ENCODE measurements around the gene IDH3B.
"Not testable (repeated sequence)": the region's sequence is repeated elsewhere in the genome, so short reads cannot be mapped to it uniquely, and the experiment has no call there.

The IDH3B gene

DNA sequence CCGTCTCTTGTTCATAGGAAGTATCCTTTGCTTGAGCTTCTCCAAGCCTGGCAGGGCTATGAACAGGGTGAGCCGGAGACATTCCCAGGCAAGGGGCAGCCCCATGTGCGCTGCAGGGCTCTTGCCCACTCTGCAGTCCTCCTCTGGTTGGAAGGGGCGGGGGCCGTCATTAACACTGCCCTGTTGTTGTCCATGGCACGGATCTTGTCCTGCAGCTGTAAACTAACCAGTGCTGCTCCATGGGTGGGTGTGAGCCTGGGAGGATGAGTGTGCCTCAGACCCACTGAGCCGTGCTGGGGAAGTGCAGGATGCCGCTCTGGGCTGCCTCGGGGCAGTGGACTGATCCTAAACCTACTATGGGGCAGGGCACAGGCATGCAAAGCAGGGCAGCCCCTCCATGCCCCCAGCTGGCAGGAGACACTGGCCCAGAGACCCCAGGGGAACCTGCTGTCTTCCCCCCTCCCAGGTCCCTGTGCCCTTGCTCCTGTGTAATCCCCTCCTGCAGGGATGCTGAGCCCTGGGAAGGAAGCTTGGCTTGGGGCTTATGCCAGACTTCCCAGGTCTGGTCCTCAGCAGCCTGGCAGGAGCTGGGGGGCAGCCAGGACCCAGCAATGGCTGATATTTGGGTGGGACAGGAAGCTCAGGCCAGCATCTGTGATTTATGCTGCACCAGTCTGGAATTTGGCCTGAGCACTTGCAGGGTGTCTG, 37.1 kb upstream of the IDH3B start:
- Histone ChIP-seq H3K4me1 (ENCODE audit: control insufficient read depth, low read depth, low read length) (peaks cover 21% of the 10 kb centered on the region), H3K9me3 (ENCODE audit: control insufficient read depth, low read depth, low read length) (no peaks in the 10 kb centered on the region), H3K27me3 (ENCODE audit: control insufficient read depth, insufficient read depth, low read length) (peaks cover 51% of the 10 kb centered on the region), H3K9ac (ENCODE audit: low read length) (no peak overlapping the region), H3K36me3 (ENCODE audit: control insufficient read depth, low read depth, low read length) (no peaks in the 10 kb centered on the region), H3K4me3 (ENCODE audit: low read length) (no peak overlapping the region), H3K27ac (ENCODE audit: low read length) (no peak overlapping the region)

DNA sequence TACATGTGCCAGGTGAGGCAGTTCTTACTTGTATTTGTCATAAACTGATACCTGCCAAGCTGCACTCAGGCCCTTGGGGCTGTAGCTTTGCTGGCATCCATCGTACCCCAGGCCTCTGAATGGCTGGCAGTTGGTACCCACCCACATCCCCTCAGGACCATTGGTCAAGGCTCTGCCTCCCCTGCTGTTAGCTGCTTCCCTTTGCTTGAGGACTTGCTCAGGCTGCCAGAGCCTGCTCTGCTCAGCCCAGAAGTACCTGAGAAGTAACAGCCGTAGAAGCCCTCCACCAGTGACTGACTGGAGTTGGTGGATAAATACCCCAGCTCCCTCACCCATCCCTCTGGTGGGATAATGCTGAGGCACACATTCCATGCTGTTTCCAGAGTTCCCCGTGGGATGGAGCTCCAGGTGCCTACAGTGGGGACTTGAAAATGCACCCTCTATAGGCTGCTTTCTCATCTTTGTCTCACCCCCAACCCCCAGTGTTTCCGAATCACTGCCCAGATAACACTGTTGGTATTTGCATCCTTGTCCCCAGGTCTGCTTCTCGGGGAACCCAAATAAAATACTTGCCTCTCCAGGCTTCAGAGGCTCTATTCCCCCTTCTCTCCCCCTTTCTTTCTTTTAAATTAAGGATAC, 35.9 kb upstream of the IDH3B start:
- Histone ChIP-seq H3K36me3 (ENCODE audit: control insufficient read depth, low read depth, low read length) (no peaks in the 10 kb centered on the region), H3K27ac (ENCODE audit: low read length) (no peak overlapping the region), H3K27me3 (ENCODE audit: control insufficient read depth, insufficient read depth, low read length) (peaks cover 59% of the 10 kb centered on the region), H3K4me1 (ENCODE audit: control insufficient read depth, low read depth, low read length) (peaks cover 19% of the 10 kb centered on the region), H3K9ac (ENCODE audit: low read length) (no peak overlapping the region), H3K9me3 (ENCODE audit: control insufficient read depth, low read depth, low read length) (no peaks in the 10 kb centered on the region), H3K4me3 (ENCODE audit: low read length) (no peak overlapping the region)

DNA sequence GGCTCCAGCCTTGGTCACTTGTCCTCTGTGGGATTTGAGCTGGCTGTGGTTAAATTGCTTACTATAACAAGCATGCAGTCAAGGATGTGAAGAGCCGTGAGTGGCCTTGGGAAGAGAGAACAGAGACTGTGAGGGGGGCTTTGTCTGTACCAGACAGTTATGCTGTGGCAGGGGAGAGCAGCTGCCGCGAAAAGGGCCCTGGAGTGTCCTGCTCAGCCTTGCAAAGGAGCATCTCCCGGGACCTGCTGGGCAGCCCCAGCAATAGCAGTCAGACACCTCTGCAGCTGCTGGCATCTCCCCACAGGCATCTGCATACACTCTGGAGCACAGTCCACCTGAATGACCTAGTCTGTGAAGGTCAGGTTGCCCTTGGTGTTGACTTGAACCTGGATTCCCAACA, 34.9 kb upstream of the IDH3B start:
- Histone ChIP-seq H3K36me3 (ENCODE audit: control insufficient read depth, low read depth, low read length) (no peaks in the 10 kb centered on the region), H3K27ac (ENCODE audit: low read length) (no peak overlapping the region), H3K9me3 (ENCODE audit: control insufficient read depth, low read depth, low read length) (no peaks in the 10 kb centered on the region), H3K4me3 (ENCODE audit: low read length) (no peak overlapping the region), H3K9ac (ENCODE audit: low read length) (no peak overlapping the region), H3K27me3 (ENCODE audit: control insufficient read depth, insufficient read depth, low read length) (peaks cover 61% of the 10 kb centered on the region), H3K4me1 (ENCODE audit: control insufficient read depth, low read depth, low read length) (peaks cover 24% of the 10 kb centered on the region)

DNA sequence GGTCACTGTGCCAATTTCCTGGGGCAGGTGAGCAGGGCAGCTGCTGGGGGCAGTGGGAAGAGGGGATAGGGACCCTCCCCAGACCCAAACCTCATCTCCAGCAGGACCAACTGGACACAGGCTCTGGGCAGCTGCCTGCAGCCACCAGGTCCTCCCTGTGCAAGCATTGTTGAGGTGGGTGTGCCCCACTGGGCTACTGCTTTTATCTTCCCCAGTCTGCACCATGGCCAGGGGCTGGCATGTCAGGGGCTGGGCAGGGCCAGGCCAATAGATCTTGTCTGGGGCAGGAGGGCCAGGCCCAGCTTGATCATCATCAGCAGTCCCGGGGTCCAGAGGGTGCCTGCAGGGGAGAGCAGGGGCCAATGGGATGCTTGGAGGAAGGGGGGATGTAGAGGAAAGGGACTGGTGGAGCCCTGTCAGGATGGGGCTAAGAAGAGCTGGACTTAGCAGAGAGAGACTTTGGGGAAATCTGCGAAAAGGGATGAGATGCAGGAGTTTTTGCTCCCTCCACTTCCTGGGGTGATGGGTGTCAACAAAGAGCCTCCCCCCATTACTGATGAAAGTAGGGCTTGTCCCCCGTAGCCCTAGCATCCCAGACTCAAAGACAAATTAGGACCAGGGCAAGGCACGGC, 34.3 kb upstream of the IDH3B start:
- H3K36me3 ChIP-seq (ENCODE audit: control insufficient read depth, low read depth, low read length) = no peaks in the 10 kb centered on the region
- H3K27me3 ChIP-seq (ENCODE audit: control insufficient read depth, insufficient read depth, low read length) = peaks cover 67% of the 10 kb centered on the region
- H3K4me3 ChIP-seq (ENCODE audit: low read length) = no peak overlapping the region
- no peaks in the 10 kb centered on the region for H3K9me3 ChIP-seq (ENCODE audit: control insufficient read depth, low read depth, low read length)
- no peak overlapping the region for H3K9ac ChIP-seq (ENCODE audit: low read length)
- H3K27ac ChIP-seq (ENCODE audit: low read length) = no peak overlapping the region
- H3K4me1 ChIP-seq (ENCODE audit: control insufficient read depth, low read depth, low read length) = peaks cover 24% of the 10 kb centered on the region

DNA sequence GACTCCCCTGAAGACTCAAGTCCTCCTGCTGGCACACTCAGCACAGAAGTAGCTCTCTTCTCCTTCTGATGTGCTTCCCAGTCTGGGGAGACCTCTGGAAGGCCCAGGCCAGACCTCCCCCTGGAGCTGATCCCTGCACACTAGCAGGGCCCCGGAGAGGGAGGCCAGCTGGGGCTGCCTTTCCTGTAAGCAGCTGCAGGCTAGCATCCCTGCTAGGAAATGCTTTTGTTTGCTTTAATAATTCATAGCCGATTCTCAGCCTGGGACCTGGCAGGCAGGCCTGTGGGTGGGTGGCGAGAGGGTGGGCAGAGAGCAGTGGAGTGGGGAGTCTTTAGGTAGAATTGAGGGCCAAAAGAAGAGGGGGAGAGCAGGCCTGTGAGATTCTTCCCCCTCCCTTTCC, 33.8 kb upstream of the IDH3B start:
- H3K4me3 ChIP-seq (ENCODE audit: low read length) = no peak overlapping the region
- no peak overlapping the region for H3K27ac ChIP-seq (ENCODE audit: low read length)
- no peak overlapping the region for H3K9ac ChIP-seq (ENCODE audit: low read length)
- H3K27me3 ChIP-seq (ENCODE audit: control insufficient read depth, insufficient read depth, low read length) = peaks cover 68% of the 10 kb centered on the region
- H3K9me3 ChIP-seq (ENCODE audit: control insufficient read depth, low read depth, low read length) = no peaks in the 10 kb centered on the region
- no peaks in the 10 kb centered on the region for H3K36me3 ChIP-seq (ENCODE audit: control insufficient read depth, low read depth, low read length)
- peaks cover 24% of the 10 kb centered on the region for H3K4me1 ChIP-seq (ENCODE audit: control insufficient read depth, low read depth, low read length)

DNA sequence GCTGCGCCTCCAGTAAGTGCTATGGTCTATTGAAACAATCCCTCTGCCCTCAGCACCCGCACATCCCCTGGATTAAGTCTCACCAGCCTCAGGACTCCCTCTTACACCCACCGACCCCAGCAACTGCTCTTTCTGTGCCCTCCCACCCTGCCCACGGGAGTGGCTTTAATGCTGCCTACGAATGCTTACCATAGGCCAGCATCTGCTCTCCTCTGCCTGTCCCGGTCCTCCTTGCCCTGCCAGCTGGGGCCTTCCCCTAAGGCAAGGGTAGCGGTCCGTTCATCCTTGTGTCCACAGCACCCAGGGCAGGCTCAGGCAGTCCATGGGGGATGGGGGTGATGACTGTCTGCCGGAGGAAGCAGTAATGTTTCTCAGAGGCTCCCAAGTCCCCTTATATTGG, 32.6 kb upstream of the IDH3B start:
- Histone ChIP-seq H3K27me3 (ENCODE audit: control insufficient read depth, insufficient read depth, low read length) (peaks cover 75% of the 10 kb centered on the region), H3K9me3 (ENCODE audit: control insufficient read depth, low read depth, low read length) (no peaks in the 10 kb centered on the region), H3K36me3 (ENCODE audit: control insufficient read depth, low read depth, low read length) (no peaks in the 10 kb centered on the region), H3K9ac (ENCODE audit: low read length) (no peak overlapping the region), H3K27ac (ENCODE audit: low read length) (no peak overlapping the region), H3K4me1 (ENCODE audit: control insufficient read depth, low read depth, low read length) (peaks cover 24% of the 10 kb centered on the region), H3K4me3 (ENCODE audit: low read length) (no peak overlapping the region)

DNA sequence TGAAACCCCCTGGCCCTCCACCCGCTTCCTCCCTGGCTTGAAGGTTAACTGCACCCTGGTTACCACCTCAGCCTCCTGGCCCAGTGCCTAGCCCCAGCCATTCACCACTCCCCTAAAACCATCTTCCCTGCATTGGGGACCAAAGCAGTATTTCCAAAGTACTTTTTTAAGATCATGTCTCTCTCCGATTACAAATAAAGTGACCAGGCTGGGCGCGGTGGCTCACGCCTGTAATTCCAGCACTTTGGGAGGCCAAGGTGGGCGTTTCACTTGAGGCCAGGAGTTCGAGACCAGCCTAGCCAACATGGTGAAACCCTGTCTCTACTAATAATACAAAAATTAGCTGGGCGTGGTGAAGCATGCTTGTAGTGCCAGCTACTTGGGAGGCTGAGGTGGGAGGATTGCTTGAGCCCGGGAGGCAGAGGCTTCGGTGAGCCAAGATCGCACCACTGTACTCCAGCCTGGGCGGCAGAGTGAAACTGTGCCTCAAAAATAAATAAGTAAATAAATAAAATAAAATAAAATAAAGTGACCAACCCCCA, 32.0 kb upstream of the IDH3B start:
- H3K9ac ChIP-seq (ENCODE audit: low read length); H3K27ac ChIP-seq (ENCODE audit: low read length); H3K4me3 ChIP-seq (ENCODE audit: low read length); H3K9me3 ChIP-seq (ENCODE audit: control insufficient read depth, low read depth, low read length); H3K36me3 ChIP-seq (ENCODE audit: control insufficient read depth, low read depth, low read length): not testable (repeated sequence)
- H3K27me3 ChIP-seq (ENCODE audit: control insufficient read depth, insufficient read depth, low read length) = peaks cover 76% of the 10 kb centered on the region
- peaks cover 18% of the 10 kb centered on the region for H3K4me1 ChIP-seq (ENCODE audit: control insufficient read depth, low read depth, low read length)

DNA sequence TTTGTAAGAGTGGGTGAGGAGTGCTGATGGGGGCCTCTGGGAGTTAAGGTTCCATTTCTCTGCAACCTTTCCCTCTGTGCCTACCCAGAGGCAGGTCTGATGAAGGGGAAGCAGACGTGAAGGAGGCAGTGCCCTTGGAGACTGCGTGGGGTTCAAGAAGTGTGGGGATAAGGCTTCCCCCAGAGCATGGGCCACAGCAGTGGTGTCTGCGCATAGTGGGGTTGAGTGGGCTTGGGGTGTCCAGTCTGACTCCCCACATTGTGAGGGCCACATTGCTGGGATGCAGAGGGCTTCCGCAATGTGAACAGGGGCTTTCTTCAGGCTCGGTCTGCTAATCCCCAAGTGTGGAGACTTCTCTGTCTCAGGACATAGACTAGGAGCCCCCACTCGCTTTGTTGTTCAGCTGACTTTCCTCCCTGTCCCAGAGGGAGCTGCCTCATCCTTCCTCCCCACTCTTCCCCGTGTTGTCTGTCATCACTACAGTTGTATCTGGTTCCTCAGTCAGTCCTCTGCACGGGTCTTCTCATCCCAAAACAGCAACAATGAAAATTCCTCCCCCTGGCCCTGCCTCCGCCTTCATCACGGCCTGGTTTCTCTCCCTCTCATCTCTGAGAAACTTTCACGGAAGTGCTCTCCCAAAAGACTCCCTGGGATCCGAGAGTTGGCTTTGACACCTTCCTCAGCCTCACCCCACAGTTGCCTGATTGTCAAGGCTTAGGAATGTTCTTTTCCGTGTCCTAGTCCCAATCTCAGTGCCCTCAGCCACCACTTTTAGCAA, 31.4 kb upstream of the IDH3B start:
- Histone ChIP-seq H3K9ac (ENCODE audit: low read length) (no peak overlapping the region), H3K9me3 (ENCODE audit: control insufficient read depth, low read depth, low read length) (no peaks in the 10 kb centered on the region), H3K27me3 (ENCODE audit: control insufficient read depth, insufficient read depth, low read length) (peaks cover 76% of the 10 kb centered on the region), H3K27ac (ENCODE audit: low read length) (no peak overlapping the region), H3K4me3 (ENCODE audit: low read length) (no peak overlapping the region), H3K4me1 (ENCODE audit: control insufficient read depth, low read depth, low read length) (peaks cover 12% of the 10 kb centered on the region), H3K36me3 (ENCODE audit: control insufficient read depth, low read depth, low read length) (no peaks in the 10 kb centered on the region)

DNA sequence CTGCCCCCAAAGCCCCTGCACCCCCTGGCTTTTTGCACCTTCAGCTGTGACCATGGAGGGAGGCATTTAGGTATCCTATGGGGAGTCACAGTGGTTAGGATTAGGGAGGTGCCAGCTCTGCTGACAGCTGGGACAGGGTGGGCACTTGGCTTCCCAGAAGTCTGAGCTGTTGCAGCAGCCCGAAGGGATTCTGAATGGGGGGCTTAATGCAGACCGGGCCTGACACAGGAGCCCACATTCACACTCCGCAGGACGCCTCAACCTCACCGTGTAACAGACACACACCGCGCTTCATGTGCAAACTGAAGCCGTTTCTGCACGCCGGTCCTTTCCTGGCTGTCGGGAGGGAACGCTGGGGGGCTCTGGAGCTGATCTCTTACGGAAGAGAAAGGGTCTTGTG, 30.5 kb upstream of the IDH3B start:
- peaks cover 76% of the 10 kb centered on the region for H3K27me3 ChIP-seq (ENCODE audit: control insufficient read depth, insufficient read depth, low read length)
- H3K27ac ChIP-seq (ENCODE audit: low read length) = no peak overlapping the region
- H3K9me3 ChIP-seq (ENCODE audit: control insufficient read depth, low read depth, low read length) = no peaks in the 10 kb centered on the region
- peaks cover 9% of the 10 kb centered on the region for H3K4me1 ChIP-seq (ENCODE audit: control insufficient read depth, low read depth, low read length)
- H3K9ac ChIP-seq (ENCODE audit: low read length) = no peak overlapping the region
- no peaks in the 10 kb centered on the region for H3K36me3 ChIP-seq (ENCODE audit: control insufficient read depth, low read depth, low read length)
- peak overlapping the region; percentile 12 for H3K4me3 ChIP-seq (ENCODE audit: low read length)

DNA sequence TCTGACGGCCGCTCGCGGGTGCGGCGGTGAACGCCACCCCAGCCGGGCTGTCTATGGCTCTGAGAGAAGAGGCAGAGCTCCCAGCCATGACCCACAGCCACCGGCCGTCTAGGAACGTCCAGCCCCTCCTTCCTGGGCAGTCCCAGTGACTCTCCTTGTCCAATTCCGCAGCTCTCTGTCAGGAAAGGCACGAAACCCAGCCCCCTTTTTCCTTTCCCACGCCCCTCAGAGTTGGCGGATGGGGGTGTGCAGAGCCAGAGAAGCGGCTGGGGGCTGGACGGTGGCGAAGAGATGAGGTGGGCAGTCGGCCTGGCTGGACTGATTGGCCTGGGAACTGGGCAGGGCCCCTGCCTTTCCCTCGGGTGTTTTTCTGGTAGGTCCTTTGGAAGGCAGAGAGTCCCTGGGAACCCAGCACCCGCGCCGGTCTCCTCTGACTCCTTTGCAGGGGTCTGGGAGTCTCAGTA, 30.0 kb upstream of the IDH3B start:
- H3K9me3 ChIP-seq (ENCODE audit: control insufficient read depth, low read depth, low read length) = no peaks in the 10 kb centered on the region
- H3K4me1 ChIP-seq (ENCODE audit: control insufficient read depth, low read depth, low read length) = peaks cover 9% of the 10 kb centered on the region
- H3K27me3 ChIP-seq (ENCODE audit: control insufficient read depth, insufficient read depth, low read length) = peaks cover 76% of the 10 kb centered on the region
- H3K27ac ChIP-seq (ENCODE audit: low read length) = no peak overlapping the region
- no peak overlapping the region for H3K9ac ChIP-seq (ENCODE audit: low read length)
- H3K36me3 ChIP-seq (ENCODE audit: control insufficient read depth, low read depth, low read length) = no peaks in the 10 kb centered on the region
- H3K4me3 ChIP-seq (ENCODE audit: low read length) = peak overlapping the region; percentile 12

DNA sequence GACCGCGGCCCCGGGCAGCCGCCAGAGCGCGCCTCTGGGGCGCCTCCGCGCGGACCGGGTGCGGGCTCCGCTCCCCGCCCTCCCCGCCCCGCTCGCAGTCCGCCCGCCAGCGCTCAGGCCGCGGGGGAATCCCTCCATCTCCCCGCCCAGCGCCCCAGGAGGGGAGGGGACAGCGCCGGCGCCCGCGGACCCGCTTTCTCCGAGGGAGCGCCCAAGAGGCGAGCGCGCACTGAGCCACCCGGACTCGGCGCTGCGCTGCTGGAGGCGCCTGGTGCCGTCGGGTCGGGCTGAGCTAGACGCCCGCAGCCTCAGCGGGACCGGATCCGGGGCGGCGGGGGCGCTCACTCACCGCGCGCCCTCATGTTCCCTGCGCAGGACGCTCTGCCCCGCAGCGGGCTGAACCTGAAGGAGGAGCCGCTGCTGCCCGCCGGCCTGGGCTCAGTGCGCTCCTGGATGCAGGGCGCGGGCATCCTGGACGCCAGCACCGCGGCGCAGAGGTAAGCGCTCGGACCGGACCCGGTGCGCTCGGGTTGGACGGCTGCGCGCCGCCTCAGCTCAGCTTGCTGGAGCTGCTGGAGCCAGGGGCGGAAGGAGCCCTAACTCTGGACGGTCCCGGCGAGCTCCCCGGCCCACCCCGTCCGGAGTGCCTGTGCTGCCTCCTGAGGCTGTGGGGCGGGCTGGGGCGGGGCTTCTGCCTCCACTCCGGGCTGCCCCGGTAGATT, 29.4 kb upstream of the IDH3B start:
- no peak overlapping the region for H3K27ac ChIP-seq (ENCODE audit: low read length)
- H3K9ac ChIP-seq (ENCODE audit: low read length) = no peak overlapping the region
- peak overlapping the region; percentile 12 for H3K4me3 ChIP-seq (ENCODE audit: low read length)
- peaks cover 77% of the 10 kb centered on the region for H3K27me3 ChIP-seq (ENCODE audit: control insufficient read depth, insufficient read depth, low read length)
- H3K4me1 ChIP-seq (ENCODE audit: control insufficient read depth, low read depth, low read length) = peaks cover 9% of the 10 kb centered on the region
- H3K36me3 ChIP-seq (ENCODE audit: control insufficient read depth, low read depth, low read length) = no peaks in the 10 kb centered on the region
- no peaks in the 10 kb centered on the region for H3K9me3 ChIP-seq (ENCODE audit: control insufficient read depth, low read depth, low read length)

Data from iPS-18a (cell line).